ENCODE measurements around the gene CAMK2B.

Gene CAMK2B

GRCh38 chr7:44311561-44312495 lies 13.6 kb downstream of the CAMK2B start:
- TF ChIP-seq, protein P1, sequence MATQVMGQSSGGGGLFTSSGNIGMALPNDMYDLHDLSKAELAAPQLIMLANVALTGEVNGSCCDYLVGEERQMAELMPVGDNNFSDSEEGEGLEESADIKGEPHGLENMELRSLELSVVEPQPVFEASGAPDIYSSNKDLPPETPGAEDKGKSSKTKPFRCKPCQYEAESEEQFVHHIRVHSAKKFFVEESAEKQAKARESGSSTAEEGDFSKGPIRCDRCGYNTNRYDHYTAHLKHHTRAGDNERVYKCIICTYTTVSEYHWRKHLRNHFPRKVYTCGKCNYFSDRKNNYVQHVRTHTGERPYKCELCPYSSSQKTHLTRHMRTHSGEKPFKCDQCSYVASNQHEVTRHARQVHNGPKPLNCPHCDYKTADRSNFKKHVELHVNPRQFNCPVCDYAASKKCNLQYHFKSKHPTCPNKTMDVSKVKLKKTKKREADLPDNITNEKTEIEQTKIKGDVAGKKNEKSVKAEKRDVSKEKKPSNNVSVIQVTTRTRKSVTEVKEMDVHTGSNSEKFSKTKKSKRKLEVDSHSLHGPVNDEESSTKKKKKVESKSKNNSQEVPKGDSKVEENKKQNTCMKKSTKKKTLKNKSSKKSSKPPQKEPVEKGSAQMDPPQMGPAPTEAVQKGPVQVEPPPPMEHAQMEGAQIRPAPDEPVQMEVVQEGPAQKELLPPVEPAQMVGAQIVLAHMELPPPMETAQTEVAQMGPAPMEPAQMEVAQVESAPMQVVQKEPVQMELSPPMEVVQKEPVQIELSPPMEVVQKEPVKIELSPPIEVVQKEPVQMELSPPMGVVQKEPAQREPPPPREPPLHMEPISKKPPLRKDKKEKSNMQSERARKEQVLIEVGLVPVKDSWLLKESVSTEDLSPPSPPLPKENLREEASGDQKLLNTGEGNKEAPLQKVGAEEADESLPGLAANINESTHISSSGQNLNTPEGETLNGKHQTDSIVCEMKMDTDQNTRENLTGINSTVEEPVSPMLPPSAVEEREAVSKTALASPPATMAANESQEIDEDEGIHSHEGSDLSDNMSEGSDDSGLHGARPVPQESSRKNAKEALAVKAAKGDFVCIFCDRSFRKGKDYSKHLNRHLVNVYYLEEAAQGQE (IDR thresholded peaks at IDR 0.05; ENCODE audit: insufficient read depth in 1 of 2, low read depth in 2 of 2, low read length in 2 of 2), result no peak
- TF ChIP-seq TAF1 (IDR thresholded peaks at IDR 0.05; ENCODE audit: borderline replicate concordance, insufficient read depth, low read length) (no peak), FOXP2 (optimal IDR thresholded peaks at IDR 0.05; ENCODE audit: borderline replicate concordance, extremely low read depth, extremely low read length, insufficient read depth) (no peak), POLR2AphosphoS5 (IDR thresholded peaks at IDR 0.05; ENCODE audit: low read depth, low read length) (no peak), SIN3A (IDR thresholded peaks at IDR 0.05; ENCODE audit: borderline replicate concordance, insufficient read depth, low read length) (no peak)

GRCh38 chr7:44310221-44310848 lies 15.1 kb downstream of the CAMK2B start:
- TF ChIP-seq SIN3A (IDR thresholded peaks at IDR 0.05; ENCODE audit: borderline replicate concordance, insufficient read depth, low read length), result no peak
- TF ChIP-seq, protein P1 (IDR thresholded peaks at IDR 0.05; ENCODE audit: insufficient read depth in 1 of 2, low read depth in 2 of 2, low read length in 2 of 2), result no peak
- TF ChIP-seq POLR2AphosphoS5 (IDR thresholded peaks at IDR 0.05; ENCODE audit: low read depth, low read length), result no peak

DNA sequence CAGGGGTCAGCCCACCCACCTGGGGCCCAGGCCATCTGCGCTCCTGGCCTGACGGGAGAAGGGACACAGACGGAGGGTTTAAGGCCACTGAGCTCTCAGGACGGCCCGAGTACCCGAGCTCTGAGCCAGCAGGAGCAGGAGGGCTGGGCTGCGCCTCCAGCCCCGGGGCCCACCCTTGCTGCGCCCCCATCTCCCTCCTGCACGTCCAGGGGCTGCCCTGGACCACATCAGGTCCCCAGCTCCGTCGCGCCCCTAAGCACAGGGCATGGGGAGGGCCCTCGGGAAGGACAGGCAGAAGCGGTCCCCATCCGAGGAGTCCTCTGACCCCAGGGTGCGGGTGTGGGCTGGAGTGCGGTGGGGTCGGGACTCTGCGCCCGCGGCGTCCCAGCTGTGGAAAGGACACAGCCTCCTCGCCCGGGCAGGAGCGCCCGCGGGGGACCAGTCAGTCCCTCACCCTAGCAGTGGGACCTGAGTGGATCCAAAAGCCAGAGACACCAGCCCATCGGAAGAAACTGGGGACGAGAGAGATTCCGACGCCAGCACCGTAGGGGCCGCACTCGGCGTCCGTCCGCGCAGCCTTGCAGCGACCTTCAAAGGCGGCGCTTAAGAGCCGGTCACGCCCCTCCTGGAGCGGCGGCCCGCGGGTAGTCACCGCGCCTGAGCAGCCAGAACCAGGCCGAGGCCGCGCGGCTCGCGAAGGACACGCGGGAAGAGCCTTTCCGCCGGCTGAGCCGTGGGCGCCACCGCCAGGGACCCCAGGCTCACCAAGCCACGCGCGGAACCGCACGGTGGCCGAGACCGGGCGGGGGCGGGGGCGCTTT lies 15.9 kb downstream of the CAMK2B start:
- TF ChIP-seq POLR2AphosphoS5 (IDR thresholded peaks at IDR 0.05; ENCODE audit: low read depth, low read length) (no peak), TAF1 (IDR thresholded peaks at IDR 0.05; ENCODE audit: borderline replicate concordance, insufficient read depth, low read length) (no peak), FOXP2 (optimal IDR thresholded peaks at IDR 0.05; ENCODE audit: borderline replicate concordance, extremely low read depth, extremely low read length, insufficient read depth) (no peak), SIN3A (IDR thresholded peaks at IDR 0.05; ENCODE audit: borderline replicate concordance, insufficient read depth, low read length) (no peak)
- TF ChIP-seq, protein P1 (IDR thresholded peaks at IDR 0.05; ENCODE audit: insufficient read depth in 1 of 2, low read depth in 2 of 2, low read length in 2 of 2), result no peak

DNA sequence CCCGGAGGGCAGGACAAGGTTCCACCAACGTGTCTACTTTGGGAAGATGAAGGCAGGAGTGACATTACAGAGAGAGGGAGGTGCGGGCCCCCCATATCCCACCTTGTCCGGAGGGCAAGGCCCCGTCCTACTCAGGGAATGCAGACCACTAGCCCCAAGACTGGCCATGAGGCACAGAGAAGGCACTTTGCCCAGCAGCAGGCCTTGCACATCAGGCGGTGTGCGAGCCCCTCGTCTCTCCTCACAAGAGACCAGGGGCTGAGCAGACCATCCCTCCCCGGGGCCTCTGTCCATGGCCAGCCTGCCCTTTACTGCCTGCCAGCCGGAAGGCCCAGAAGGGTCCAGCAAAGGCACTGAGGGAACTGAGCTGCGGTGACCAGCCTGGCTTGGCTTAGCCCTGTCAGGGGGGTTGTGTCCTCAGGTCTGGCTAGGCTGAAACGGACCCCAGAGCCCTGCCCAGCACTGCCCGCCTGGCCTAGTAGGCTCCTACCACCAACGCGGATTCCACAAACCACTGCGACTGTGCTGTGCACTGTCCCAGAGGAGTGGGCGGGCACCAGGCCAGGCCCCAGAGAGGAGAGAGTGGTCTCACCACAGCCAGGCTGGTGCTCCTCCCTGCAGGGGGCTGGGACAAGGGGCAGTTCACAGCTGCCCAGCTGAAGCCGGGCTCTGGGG lies 16.7 kb downstream of the CAMK2B start:
- TF ChIP-seq TAF1 (IDR thresholded peaks at IDR 0.05; ENCODE audit: borderline replicate concordance, insufficient read depth, low read length), result no peak
- TF ChIP-seq, protein P1 (IDR thresholded peaks at IDR 0.05; ENCODE audit: insufficient read depth in 1 of 2, low read depth in 2 of 2, low read length in 2 of 2), result no peak
- TF ChIP-seq FOXP2 (optimal IDR thresholded peaks at IDR 0.05; ENCODE audit: borderline replicate concordance, extremely low read depth, extremely low read length, insufficient read depth), result no peak
- no peak for TF ChIP-seq POLR2AphosphoS5 (IDR thresholded peaks at IDR 0.05; ENCODE audit: low read depth, low read length)
- TF ChIP-seq SIN3A (IDR thresholded peaks at IDR 0.05; ENCODE audit: borderline replicate concordance, insufficient read depth, low read length), result no peak

All from PFSK-1 (cell line).